Measurements from ENCODE around the gene KNG1. TPM values are rescaled to one million over a fixed set of nuclear protein-coding genes. Genes with fewer than 3 reads are reported as not detected.

KNG1 gene
- not detected in 2 replicates for total RNA-seq

GRCh38 chr3:186717039-186717457, at the start of gene KNG1:
TSS of gene KNG1 (plus strand) at chr3:186717359. CDS start at chr3:186717543, 184 bp downstream.

DNA sequence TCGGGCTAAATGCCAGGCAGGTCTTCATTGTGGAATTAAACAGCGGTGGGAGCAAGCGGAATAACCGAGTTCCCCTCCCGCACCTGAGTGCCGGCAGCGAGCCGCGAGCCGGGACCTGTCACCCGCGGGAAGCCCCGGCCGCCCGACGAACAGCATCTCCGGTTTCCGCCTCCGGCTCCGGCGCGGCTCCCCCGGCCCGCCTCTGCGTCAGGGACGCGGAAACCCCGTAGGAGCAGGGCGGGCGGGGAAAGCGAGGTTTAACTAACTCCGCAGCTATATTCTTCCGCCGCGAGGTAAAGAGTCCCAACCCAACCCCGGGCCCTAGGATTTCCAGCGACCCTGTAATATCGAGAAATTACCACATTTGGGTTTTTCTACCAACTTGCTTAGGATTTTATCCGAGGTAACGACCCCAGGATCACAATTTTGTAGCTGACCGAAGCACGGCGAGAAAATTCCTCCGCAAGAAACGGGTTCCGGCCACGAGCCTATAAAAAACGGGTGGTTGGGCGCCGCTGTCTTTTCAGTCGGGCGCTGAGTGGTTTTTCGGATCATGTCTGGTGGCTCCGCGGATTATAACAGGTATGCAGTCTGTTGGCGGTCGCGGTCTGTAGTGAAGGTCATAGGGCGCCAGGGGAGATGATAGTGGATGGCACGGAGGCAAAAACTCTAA, 66.0 kb downstream of the KNG1 start, which contains the start of gene EIF4A2:
TSS of gene EIF4A2 (plus strand) at position 520 of the 673 bp plus-strand sequence. CDS start at position 554, 34 bp downstream.

Other genes with a start within 250 kb of the KNG1 start
- gene CRYGS, start 173.0 kb upstream of the KNG1 start, total RNA-seq, result 0.88 and 1.0 TPM in 2 replicates
- gene TBCCD1, start 150.0 kb upstream of the KNG1 start, total RNA-seq, result 11.0 and 14.0 TPM in 2 replicates
- gene DNAJB11, start 146.6 kb upstream of the KNG1 start, total RNA-seq, result 48.7 and 72.1 TPM in 2 replicates
- not detected in 2 replicates for gene AHSG, start 104.3 kb upstream of the KNG1 start, total RNA-seq
- gene FETUB, start 77.0 kb upstream of the KNG1 start, total RNA-seq, result not detected in 2 replicates
- gene HRG, start 51.3 kb upstream of the KNG1 start, total RNA-seq, result not detected in 2 replicates
- gene EIF4A2, start 66.2 kb downstream of the KNG1 start, total RNA-seq, result 195 and 294 TPM in 2 replicates
- gene RFC4, start 89.1 kb downstream of the KNG1 start, total RNA-seq, result 18.3 and 34.8 TPM in 2 replicates
- gene ADIPOQ, start 125.4 kb downstream of the KNG1 start, total RNA-seq, result not detected in 2 replicates
- 6.9 and 13.0 TPM in 2 replicates for gene ST6GAL1, start 213.2 kb downstream of the KNG1 start, total RNA-seq

Measured in epithelial cell of alveolus of lung (primary cell).